Neural progenitor cell (in vitro differentiated cells): Measurements from ENCODE around the gene SIX5. TPM values are rescaled to one million over a fixed set of nuclear protein-coding genes. Genes with fewer than 3 reads are reported as not detected.
"Not testable (repeated sequence)": the region's sequence is repeated elsewhere in the genome, so short reads cannot be mapped to it uniquely, and the experiment has no call there.

Experiments used
- DNase-seq: peaks from one replicate; pipeline ENCODE4 v3.0.0-alpha.2; 2016; ENCODE audit warnings: low spot score
- H2AFZ ChIP-seq: fragments of 200-600 bp; sonication (generic); replicated peaks from 2 replicates; pipeline ENCODE4 v1.6.1; 2016; ENCODE audit warnings: antibody characterized with exemption
- H3F3A ChIP-seq: fragments of 200-600 bp; sonication (generic); 2 replicates; pipeline ENCODE4 v1.6.1; 2016; ENCODE audit warnings: antibody characterized with exemption, low read depth
- H3K27ac ChIP-seq: fragments of 200-600 bp; sonication (generic); 2 replicates; pipeline ENCODE4 v1.5.1; 2016; ENCODE audit warnings: mild to moderate bottlenecking
- H3K27me3 ChIP-seq: fragments of 200-600 bp; sonication (generic); 2 replicates; pipeline ENCODE4 v1.6.1; 2016; ENCODE audit warnings: mild to moderate bottlenecking, moderate library complexity
- H3K36me3 ChIP-seq: fragments of 200-600 bp; sonication (generic); 2 replicates; pipeline ENCODE4 v1.5.1; 2016
- H3K4me1 ChIP-seq: fragments of 200-600 bp; sonication (generic); 2 replicates; pipeline ENCODE4 v1.6.1; 2016; ENCODE audit warnings: mixed run types
- H3K4me2 ChIP-seq: fragments of 200-600 bp; sonication (generic); 2 replicates; pipeline ENCODE4 v1.6.1; 2016
- H3K4me3 ChIP-seq: fragments of 200-600 bp; sonication (generic); 2 replicates; pipeline ENCODE4 v1.5.1; 2016
- H3K79me2 ChIP-seq: fragments of 200-600 bp; sonication (generic); 2 replicates; pipeline ENCODE4 v1.6.1; 2016; ENCODE audit warnings: low read depth
- H3K9ac ChIP-seq: fragments of 200-600 bp; sonication (generic); 2 replicates; pipeline ENCODE4 v1.6.1; 2016
- H3K9me3 ChIP-seq: fragments of 200-600 bp; sonication (generic); 2 replicates; pipeline ENCODE4 v1.5.1; 2016; ENCODE audit warnings: low read depth
- H4K20me1 ChIP-seq: fragments of 200-600 bp; sonication (generic); 2 replicates; pipeline ENCODE4 v1.6.1; 2016; ENCODE audit warnings: low read depth
- H3K27ac Mint-ChIP-seq: 3 replicates; pipeline ENCODE4 v1.8.0; 2021; ENCODE audit warnings: mixed read lengths
- H3K27me3 Mint-ChIP-seq: 2 replicates; pipeline ENCODE4 v1.8.0; 2022; ENCODE audit warnings: low read depth, mild to moderate bottlenecking, inconsistent platforms, moderate library complexity, mixed read lengths; ENCODE audit not compliant: insufficient read depth
- H3K36me3 Mint-ChIP-seq: 3 replicates; pipeline ENCODE4 v1.8.0; 2021; ENCODE audit warnings: mixed read lengths
- H3K4me1 Mint-ChIP-seq: 3 replicates; pipeline ENCODE4 v1.8.0; 2021; ENCODE audit warnings: mixed read lengths
- H3K4me3 Mint-ChIP-seq: 3 replicates; pipeline ENCODE4 v1.8.0; 2021; ENCODE audit warnings: mild to moderate bottlenecking, moderate library complexity, mixed read lengths
- H3K9me3 Mint-ChIP-seq: 3 replicates; pipeline ENCODE4 v1.8.0; 2020; ENCODE audit warnings: mixed read lengths
- EZH2 ChIP-seq: fragments of 200-600 bp; sonication (generic); IDR thresholded peaks from 2 replicates; pipeline ENCODE4 v1.6.1; 2017; ENCODE audit warnings: antibody characterized with exemption, mild to moderate bottlenecking, moderate library complexity
- EZH2phosphoT487 ChIP-seq: fragments of 200-600 bp; sonication (generic); IDR thresholded peaks from 2 replicates; pipeline ENCODE4 v1.6.1; 2017; ENCODE audit warnings: antibody characterized with exemption
- total RNA-seq: library from RNA; depleted of rRNA; stranded (reverse); fragments of >200 nt; gene quantifications from 2 replicates; pipeline ENCODE4 v1.2.3, GENCODE V29; 2015; ENCODE audit warnings: low replicate concordance
- TF ChIP-seq, protein P1 (sequence below): fragments of 200-600 bp; sonication (generic); IDR thresholded peaks from 2 replicates; pipeline ENCODE4 v1.5.1; 2017; ENCODE audit warnings: antibody characterized with exemption, mild to moderate bottlenecking

The SIX5 gene
- total RNA-seq, 1 donor from 2014 or later = 8.1 TPM

DNA sequence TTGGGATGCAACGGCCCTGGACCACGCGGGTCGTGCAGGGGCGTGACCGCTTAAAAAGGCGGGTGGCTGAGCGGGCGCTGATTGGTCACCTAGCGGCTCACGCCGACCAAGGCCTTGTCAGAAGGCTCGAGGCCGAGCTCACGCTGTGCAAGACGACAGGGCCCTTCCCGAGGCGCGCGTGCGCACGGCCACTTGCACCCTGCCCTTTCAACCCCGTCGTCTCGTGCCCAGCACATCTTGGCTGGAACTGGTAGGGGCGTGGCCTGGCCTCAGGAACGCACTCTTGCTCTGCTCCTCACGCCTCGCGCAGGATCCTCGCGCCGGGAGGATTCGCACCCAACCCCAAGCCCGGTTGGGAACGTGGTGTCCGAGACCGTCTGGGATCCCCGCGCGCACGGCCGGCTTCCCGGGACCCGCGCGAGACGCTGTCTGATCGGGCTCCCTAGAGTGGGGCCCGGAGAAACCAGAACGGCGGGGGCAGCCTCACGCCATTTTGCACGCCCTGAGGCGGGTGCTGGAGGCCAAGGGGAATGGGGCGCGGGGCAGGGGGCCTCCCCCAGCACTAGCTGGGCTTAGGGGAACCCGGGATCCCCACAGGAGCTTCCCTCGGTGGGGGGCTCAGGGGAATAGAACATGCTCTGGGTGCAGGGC is 35.8 kb downstream of the SIX5 start, which contains the start of gene MEIOSIN:
Gene MEIOSIN (plus strand): TSS at position 280 of the 651 bp plus-strand sequence. CDS start 1,938 bp downstream, outside the sequence.
- Histone ChIP-seq H3K36me3 (no peaks in the 10 kb centered on the region), H3K27ac (no peak within 1 kb of the TSS), H3K27me3 (no peaks in the 10 kb centered on the region), H3F3A (peaks cover 9% of the 10 kb centered on the region), H2AFZ (no peak within 1 kb of the TSS), H3K9ac (no peak within 1 kb of the TSS), H3K9me3 (no peaks in the 10 kb centered on the region), H3K79me2 (peaks cover 22% of the 10 kb centered on the region), H3K4me2 (no peak within 1 kb of the TSS), H3K4me3 (no peak within 1 kb of the TSS), H4K20me1 (peaks cover 15% of the 10 kb centered on the region), H3K4me1 (peaks cover 7% of the 10 kb centered on the region)
- H3K36me3 Mint-ChIP-seq = no peaks in the 10 kb centered on the region
- H3K9me3 Mint-ChIP-seq = no peaks in the 10 kb centered on the region
- peaks cover 9% of the 10 kb centered on the region for H3K27me3 Mint-ChIP-seq
- DNase-seq = no peak
- no peak for TF ChIP-seq EZH2
- H3K4me3 Mint-ChIP-seq = peak within 1 kb of the TSS; percentile 48
- H3K27ac Mint-ChIP-seq = peak within 1 kb of the TSS; percentile 80
- peaks cover 18% of the 10 kb centered on the region for H3K4me1 Mint-ChIP-seq

DNA sequence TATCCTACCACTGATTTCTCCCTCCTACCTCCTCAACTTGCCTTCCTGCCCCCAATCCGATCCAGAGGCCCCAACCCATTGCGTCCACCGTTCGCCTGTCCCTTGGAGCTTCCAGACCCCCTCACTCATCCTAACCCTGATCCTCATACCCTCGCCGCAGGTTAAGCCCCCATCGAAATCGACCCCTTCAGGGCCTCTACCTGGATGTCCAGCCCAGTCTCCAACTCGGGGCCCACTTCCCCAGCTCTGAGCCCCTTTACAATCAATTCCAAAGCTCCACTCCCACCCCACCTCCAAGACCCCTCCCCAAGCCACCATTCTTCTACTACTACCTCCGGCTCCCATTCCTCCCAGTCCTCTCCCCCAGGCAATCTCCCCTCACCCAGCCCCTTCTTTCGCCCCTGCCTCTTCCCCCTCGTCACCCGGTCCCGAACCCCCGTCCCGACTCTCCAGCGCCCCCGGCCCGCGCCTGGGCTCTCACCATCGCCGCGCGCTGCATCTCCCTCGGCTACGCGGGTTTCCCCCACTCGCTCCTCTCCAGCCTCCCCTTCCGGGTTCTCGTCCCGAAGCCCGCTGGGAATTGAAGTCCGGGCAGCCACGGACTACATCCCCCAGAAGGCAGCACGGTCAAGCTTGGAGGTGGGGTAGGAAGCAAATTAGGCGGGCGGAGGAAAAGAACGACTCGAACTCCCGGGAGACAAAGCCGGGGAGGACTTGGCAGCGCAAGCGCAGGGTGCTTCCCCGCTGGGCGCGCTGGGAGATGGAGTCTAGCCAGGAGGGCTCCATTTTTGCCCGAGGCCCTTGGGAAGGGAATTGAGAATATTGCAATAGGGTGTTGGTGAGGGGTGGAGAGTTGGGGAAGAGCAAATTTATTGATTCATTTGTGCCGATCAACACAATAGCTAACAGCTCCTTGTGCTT is 38.4 kb downstream of the SIX5 start, which contains the start of gene FBXO46:
Gene FBXO46 (minus strand): TSS at position 529 of the 921 bp plus-strand sequence. CDS start 17,401 bp downstream, outside the sequence.
- Mint-ChIP-seq H3K36me3 (no peaks in the 10 kb centered on the region), H3K4me1 (peaks cover 17% of the 10 kb centered on the region), H3K9me3 (no peaks in the 10 kb centered on the region), H3K27me3 (peaks cover 9% of the 10 kb centered on the region), H3K27ac (peak within 1 kb of the TSS; percentile 98), H3K4me3 (peak within 1 kb of the TSS; percentile 99)
- DNase-seq = peak; percentile 98
- peak within 1 kb of the TSS; percentile 98 for H3K4me2 ChIP-seq
- no peak within 1 kb of the TSS for H3K27ac ChIP-seq
- H3K9ac ChIP-seq = peak within 1 kb of the TSS; percentile 66
- TF ChIP-seq EZH2 = no peak
- TF ChIP-seq, protein P1, sequence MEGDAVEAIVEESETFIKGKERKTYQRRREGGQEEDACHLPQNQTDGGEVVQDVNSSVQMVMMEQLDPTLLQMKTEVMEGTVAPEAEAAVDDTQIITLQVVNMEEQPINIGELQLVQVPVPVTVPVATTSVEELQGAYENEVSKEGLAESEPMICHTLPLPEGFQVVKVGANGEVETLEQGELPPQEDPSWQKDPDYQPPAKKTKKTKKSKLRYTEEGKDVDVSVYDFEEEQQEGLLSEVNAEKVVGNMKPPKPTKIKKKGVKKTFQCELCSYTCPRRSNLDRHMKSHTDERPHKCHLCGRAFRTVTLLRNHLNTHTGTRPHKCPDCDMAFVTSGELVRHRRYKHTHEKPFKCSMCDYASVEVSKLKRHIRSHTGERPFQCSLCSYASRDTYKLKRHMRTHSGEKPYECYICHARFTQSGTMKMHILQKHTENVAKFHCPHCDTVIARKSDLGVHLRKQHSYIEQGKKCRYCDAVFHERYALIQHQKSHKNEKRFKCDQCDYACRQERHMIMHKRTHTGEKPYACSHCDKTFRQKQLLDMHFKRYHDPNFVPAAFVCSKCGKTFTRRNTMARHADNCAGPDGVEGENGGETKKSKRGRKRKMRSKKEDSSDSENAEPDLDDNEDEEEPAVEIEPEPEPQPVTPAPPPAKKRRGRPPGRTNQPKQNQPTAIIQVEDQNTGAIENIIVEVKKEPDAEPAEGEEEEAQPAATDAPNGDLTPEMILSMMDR = peak; percentile 43
- H3K79me2 ChIP-seq = peaks cover 48% of the 10 kb centered on the region
- no peaks in the 10 kb centered on the region for H3K27me3 ChIP-seq
- H3K9me3 ChIP-seq = no peaks in the 10 kb centered on the region
- H2AFZ ChIP-seq = peak within 1 kb of the TSS; percentile 2
- H4K20me1 ChIP-seq = peaks cover 32% of the 10 kb centered on the region
- H3F3A ChIP-seq = peaks cover 9% of the 10 kb centered on the region
- peaks cover 7% of the 10 kb centered on the region for H3K4me1 ChIP-seq
- no peaks in the 10 kb centered on the region for H3K36me3 ChIP-seq
- peak within 1 kb of the TSS; percentile 88 for H3K4me3 ChIP-seq

DNA sequence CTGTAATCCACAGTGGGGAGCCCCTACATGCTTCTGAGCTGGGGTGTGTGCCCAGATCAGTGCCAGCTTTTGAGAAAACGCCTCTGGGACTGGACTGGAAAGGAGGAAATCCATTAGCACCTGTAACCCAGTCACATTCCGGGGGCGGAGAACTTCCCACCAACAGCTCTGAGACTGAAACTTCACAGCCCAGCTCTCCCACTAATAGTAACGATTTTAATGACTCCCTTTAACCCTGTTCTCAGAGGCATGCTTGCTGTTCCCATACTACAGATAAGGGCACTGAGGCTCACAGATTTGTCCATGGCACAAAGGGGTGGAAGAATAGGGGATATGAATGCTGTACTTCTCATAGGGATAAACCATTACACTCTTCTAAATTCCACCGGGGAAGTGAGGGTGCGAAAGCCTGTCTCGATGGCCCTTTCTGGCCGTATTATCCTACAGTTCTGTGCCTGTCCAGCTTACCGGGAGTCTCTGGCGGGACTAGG is 39.2 kb downstream of the SIX5 start:
- H3K79me2 ChIP-seq = peaks cover 55% of the 10 kb centered on the region
- no peaks in the 10 kb centered on the region for H3K36me3 Mint-ChIP-seq

DNA sequence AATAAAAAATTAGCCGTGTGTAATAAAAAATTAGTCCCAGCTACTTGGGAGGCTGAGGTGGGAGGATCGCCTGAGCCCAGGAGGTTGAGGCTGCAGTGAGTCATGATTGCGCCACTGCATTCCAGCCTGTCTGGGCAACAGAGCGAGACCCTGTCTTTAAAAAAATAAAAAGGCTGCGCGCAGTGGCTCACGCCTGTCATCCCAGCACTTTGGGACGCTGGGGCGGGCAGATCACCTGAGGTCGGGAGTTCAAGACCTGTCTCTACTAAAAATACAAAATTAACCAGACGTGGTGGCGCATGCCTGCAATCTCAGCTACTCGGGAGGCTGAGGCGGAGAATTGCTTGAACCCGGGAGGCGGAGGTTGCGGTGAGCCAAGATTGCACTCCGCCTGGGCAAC is 40.4 kb downstream of the SIX5 start:
- H3K9ac ChIP-seq, H3K27me3 Mint-ChIP-seq, H3K27ac Mint-ChIP-seq, H3K36me3 ChIP-seq, H3K27ac ChIP-seq, H3K27me3 ChIP-seq, H3K9me3 ChIP-seq, H3K36me3 Mint-ChIP-seq, H2AFZ ChIP-seq, H3K4me3 ChIP-seq, DNase-seq, H3K4me2 ChIP-seq, H3F3A ChIP-seq, H3K4me1 ChIP-seq, H3K9me3 Mint-ChIP-seq: not testable (repeated sequence)
- Histone ChIP-seq H4K20me1 (peaks cover 37% of the 10 kb centered on the region), H3K79me2 (peaks cover 67% of the 10 kb centered on the region)
- peak overlapping the region; percentile 1 for H3K4me3 Mint-ChIP-seq
- peaks cover 17% of the 10 kb centered on the region for H3K4me1 Mint-ChIP-seq

More for the DNA sequence above, 39.2 kb downstream of the SIX5 start:
- Mint-ChIP-seq H3K4me1 (peaks cover 17% of the 10 kb centered on the region), H3K27me3 (peaks cover 9% of the 10 kb centered on the region), H3K27ac (peak overlapping the region; percentile 94), H3K9me3 (no peaks in the 10 kb centered on the region), H3K4me3 (peak overlapping the region; percentile 99)
- H3K4me3 ChIP-seq = peak overlapping the region; percentile 88
- peak overlapping the region; percentile 98 for H3K4me2 ChIP-seq
- DNase-seq = no peak
- TF ChIP-seq, protein P1 = no peak
- TF ChIP-seq EZH2phosphoT487 = no peak
- TF ChIP-seq EZH2 = no peak
- no peaks in the 10 kb centered on the region for H3K36me3 ChIP-seq
- H3K27ac ChIP-seq = no peak overlapping the region
- no peaks in the 10 kb centered on the region for H3K27me3 ChIP-seq
- no peaks in the 10 kb centered on the region for H3K9me3 ChIP-seq
- peaks cover 9% of the 10 kb centered on the region for H3F3A ChIP-seq
- peak overlapping the region; percentile 2 for H2AFZ ChIP-seq
- peaks cover 37% of the 10 kb centered on the region for H4K20me1 ChIP-seq
- H3K4me1 ChIP-seq = peaks cover 7% of the 10 kb centered on the region
- H3K9ac ChIP-seq = peak overlapping the region; percentile 66

DNA sequence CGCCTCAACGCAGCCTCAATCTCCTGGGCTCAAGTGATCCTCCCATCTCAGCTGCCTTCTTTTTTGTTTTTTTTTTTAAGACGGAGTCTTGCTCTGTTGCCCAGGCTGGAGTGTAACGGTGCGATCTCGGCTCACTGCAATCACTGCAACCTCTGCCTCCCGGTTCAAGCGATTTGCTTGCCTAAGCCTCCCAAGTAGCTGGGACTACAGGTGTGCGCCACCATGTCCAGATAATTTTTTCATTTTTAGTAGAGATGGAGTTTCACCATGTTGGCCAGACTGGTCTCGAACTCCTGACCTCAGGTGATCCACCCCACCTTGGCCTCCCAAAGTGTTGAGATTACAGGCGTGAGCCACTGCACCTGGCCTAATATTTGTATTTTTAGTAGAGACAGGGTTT is 49.0 kb downstream of the SIX5 start:
- Mint-ChIP-seq H3K4me3 (peak overlapping the region; percentile 41), H3K27me3 (peaks cover 16% of the 10 kb centered on the region), H3K4me1 (peaks cover 30% of the 10 kb centered on the region), H3K36me3 (peaks cover 18% of the 10 kb centered on the region)
- H3K27ac Mint-ChIP-seq, H3K36me3 ChIP-seq, H3K4me2 ChIP-seq, H2AFZ ChIP-seq, H3K9me3 ChIP-seq, H3K4me3 ChIP-seq, H4K20me1 ChIP-seq, H3K9ac ChIP-seq, H3K27me3 ChIP-seq, H3K27ac ChIP-seq, H3K9me3 Mint-ChIP-seq, DNase-seq, H3K4me1 ChIP-seq: not testable (repeated sequence)
- H3F3A ChIP-seq = peaks cover 18% of the 10 kb centered on the region
- H3K79me2 ChIP-seq = peaks cover 73% of the 10 kb centered on the region
